GM21447 (cell line): Measurements from ENCODE around the gene TARBP2.

ENCODE experiments used
- ATAC-seq: cut with Tn5 transposase; IDR thresholded peaks from one replicate; pipeline ENCODE4 v1.9.1; 2021; ENCODE audit not compliant: unreplicated experiment

TARBP2 gene

GRCh38 chr12:53493610-53494391 is 7.3 kb upstream of the TARBP2 start:
- no peak for ATAC-seq

GRCh38 chr12:53495903-53496751 is 5.0 kb upstream of the TARBP2 start:
- no peak for ATAC-seq

- no peak for ATAC-seq
Measured at GRCh38 chr12:53496752-53497032, 4.4 kb upstream of the TARBP2 start.

GRCh38 chr12:53497461-53497860 is 3.6 kb upstream of the TARBP2 start:
- ATAC-seq = no peak

GRCh38 chr12:53498235-53498630 is 2.9 kb upstream of the TARBP2 start:
- no peak for ATAC-seq

- no peak for ATAC-seq
Measured at GRCh38 chr12:53499266-53500141, 1.6 kb upstream of the TARBP2 start, which contains the start of gene MAP3K12. MAP3K12 (minus strand) TSS chr12:53499458; CDS start chr12:53487391, 12,067 bp downstream.

GRCh38 chr12:53500142-53500775 is 824 bp upstream of the TARBP2 start:
- ATAC-seq = no peak

- ATAC-seq = no peak
Measured at GRCh38 chr12:53501615-53502181, 615 bp downstream of the TARBP2 start.

GRCh38 chr12:53502331-53502730 is 1.2 kb downstream of the TARBP2 start:
- ATAC-seq = no peak

GRCh38 chr12:53502983-53503728 is 2.1 kb downstream of the TARBP2 start:
- ATAC-seq = no peak

- no peak for ATAC-seq
Measured at GRCh38 chr12:53504004-53504920, 3.2 kb downstream of the TARBP2 start.

GRCh38 chr12:53505086-53505485 is 4.0 kb downstream of the TARBP2 start:
- ATAC-seq = no peak

- no peak for ATAC-seq
Measured at GRCh38 chr12:53505555-53506449, 4.7 kb downstream of the TARBP2 start.

GRCh38 chr12:53506450-53506785 is 5.3 kb downstream of the TARBP2 start:
- ATAC-seq = no peak

- no peak for ATAC-seq
Measured at GRCh38 chr12:53506881-53507602, 6.0 kb downstream of the TARBP2 start, which contains the start of gene NPFF. NPFF (minus strand) TSS chr12:53507484; CDS start chr12:53507474, 10 bp downstream.

GRCh38 chr12:53507603-53507885 is 6.5 kb downstream of the TARBP2 start:
- no peak for ATAC-seq

- peak; percentile 88 for ATAC-seq
Measured at GRCh38 chr12:53508534-53509170, 7.6 kb downstream of the TARBP2 start.
